GM18907 (cell line): ENCODE data around the gene VPS11.
A peak's percentile ranks its signal among the peaks of the same experiment; 100 is the strongest.

ENCODE experiments used
- ATAC-seq: cut with Tn5 transposase; IDR thresholded peaks from one replicate; pipeline ENCODE4 v1.9.1; 2021; ENCODE audit warnings: mild to moderate bottlenecking, moderate library complexity; ENCODE audit not compliant: unreplicated experiment

Gene VPS11

GRCh38 chr11:119118946-119119345 lies 51.3 kb downstream of the VPS11 start:
- no peak for ATAC-seq

- ATAC-seq = no peak
These were observed 53.0 kb downstream of the VPS11 start for GRCh38 chr11:119120639-119121007.

DNA sequence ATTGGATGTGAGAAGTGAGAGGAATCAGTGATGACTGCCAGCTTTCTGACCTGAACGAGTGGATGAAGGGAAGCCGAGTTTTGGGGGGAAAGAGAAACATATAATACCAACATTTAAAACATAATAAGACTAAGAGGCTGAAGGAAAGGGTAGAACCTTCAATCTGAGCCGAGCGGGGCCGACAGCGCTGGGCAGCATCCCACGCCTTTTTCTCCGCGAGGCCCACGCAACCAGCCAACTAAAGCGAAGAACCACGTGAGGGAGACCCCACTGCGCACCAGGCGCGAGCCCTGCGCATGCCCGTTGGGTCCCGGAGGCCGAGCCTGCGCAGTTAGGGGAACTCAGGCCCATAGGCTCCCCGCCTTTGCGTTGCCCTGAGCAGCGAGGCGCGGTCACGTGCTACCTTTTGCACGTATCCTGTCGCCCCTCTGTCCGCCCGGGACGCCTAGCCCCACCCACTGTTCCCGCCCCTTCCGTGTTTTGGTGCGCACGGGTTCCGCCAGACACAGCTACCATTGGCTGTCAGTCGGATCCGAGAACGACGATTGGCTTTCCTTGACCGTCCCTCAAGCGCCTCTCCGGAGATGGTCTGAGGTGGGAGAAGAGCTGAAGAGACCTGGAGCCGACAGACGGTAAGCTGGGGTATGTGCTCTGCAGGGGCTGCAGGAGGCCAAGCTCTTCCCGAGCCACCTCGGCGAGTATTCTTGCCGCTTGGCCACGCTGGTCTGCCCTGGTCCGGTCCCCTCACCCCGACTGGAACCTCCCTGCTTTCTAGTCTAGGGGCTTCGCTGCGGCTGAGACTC lies 53.6 kb downstream of the VPS11 start, which contains the start of gene HINFP:
Gene HINFP, plus strand, starts transcription at position 573 of the 803 bp plus-strand sequence. CDS start 5,365 bp downstream, outside the sequence.
- ATAC-seq = peak; percentile 95

- peak; percentile 22 for ATAC-seq
These were observed 54.1 kb downstream of the VPS11 start for GRCh38 chr11:119121811-119122124.

DNA sequence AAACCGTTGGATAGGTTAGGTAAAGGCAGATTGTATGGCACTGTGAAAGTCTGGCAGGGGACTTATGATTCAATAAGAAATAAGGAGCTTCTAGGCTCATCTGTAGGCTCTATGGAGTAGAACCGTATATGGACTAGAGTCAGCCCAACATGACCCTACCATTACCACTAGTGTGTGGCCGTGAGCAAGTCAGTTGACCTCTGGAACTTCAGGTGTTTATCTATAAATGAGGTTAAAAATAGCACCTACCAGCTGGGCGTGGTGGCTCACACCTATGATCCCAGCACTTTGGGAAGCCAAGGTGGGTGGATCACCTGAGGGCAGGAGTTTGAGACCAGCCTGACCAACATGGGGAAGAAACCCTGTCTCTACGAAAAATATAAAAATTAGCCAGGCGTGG lies 58.2 kb downstream of the VPS11 start:
- ATAC-seq = no peak

DNA sequence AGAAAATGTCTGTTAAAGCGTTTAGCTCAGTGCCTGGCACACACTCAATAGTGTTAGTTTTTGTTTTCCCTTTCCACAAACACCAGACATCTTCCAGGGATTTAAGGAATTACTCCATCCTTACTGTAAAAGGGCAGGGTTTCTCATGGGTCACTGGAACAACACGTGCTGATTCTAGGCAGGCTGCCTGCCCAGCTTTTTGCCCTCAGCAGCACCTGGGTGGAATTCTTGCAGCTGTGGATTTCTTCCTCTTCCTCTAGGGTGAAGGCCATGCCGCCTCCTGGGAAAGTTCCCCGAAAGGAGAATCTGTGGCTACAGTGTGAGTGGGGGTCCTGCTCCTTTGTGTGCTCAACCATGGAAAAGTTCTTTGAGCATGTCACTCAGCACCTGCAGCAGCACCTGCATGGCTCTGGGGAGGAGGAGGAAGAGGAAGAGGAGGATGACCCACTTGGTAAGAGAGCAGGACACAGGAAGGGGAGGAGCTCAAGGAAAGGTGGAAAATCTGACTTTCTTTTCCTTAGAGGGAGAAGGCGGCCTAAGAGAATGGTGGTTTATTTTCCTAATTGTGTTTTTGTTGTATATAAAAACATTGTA lies 59.2 kb downstream of the VPS11 start:
- ATAC-seq = no peak

- no peak for ATAC-seq
These were observed 63.0 kb downstream of the VPS11 start for GRCh38 chr11:119130662-119131061.
